Stimulated activated CD8-positive, alpha-beta memory T cell treated with anti-CD3 and anti-CD28 coated beads, Interleukin-4, amount 100 ng/mL, for 48 hours (primary cell): Measurements from ENCODE around the gene PPM1H.
"Not testable (repeated sequence)": the region's sequence is repeated elsewhere in the genome, so short reads cannot be mapped to it uniquely, and the experiment has no call there.

Experiments used
- DNase-seq: peaks from one replicate; pipeline ENCODE4 v3.0.0-alpha.2; 2020

The PPM1H gene

DNA sequence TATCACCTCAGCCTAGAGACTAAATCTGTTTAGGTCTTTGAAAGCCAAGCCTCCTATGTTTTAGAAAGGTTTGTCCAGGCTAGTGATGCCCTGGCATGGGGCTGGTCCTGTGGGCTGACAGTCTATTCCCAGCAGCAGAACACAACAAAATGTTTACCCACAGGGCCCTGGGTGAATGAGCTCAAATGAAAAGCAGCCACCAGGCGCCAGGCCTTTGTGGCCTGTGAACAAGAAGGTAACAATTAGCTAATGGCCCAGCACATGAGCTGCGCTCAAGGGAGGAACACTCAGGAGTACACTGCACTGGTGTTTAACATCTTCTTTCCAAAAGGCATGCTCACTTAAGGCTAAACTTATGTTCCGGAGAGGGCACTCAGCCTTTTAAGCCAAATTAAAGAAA, 266.2 kb downstream of the PPM1H start:
- DNase-seq = no peak

GRCh38 chr12:62664951-62665350, 270.0 kb downstream of the PPM1H start:
- not testable (repeated sequence) for DNase-seq

GRCh38 chr12:62660756-62661155, 274.2 kb downstream of the PPM1H start:
- DNase-seq = no peak

DNA sequence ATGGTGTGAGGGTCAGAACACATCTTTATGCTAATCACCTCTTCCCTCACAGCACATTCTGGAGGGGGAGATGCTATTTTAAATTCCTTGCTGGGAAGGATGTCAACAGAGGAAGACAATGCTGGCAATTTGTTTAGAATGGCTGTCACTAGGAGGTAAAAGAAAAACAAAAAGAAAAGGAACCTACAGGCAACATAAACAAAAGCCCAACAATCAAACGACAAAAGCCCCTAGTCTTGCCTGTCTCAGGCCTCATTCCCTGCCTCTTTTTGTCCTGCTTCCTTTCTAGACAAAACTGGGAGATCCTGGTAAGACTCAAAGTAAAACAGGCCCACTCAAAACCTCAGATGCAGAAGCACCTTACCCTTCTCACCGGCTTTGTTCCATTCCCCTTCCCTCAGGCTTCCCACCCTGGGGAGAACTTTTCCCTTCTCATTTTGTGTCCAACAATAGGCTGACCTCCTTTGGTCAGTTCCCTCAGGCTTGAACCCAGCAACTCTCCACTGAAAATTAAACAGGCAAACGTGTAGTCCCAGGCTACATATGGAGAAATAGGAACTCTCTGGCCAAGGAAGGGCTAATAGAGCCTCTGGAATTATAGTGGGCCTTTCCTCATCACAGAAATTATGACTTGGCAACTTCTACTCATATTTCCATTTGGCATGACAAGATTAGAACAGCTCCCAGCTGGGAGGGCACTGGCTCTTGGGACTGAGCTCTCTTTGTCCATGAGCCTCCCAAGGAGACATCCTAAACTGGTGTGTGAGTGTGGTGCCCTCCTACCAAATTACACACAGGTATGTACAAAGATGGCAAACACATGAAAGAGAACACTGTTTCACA, 275.3 kb downstream of the PPM1H start:
- no peak for DNase-seq

GRCh38 chr12:62658910-62659309, 276.0 kb downstream of the PPM1H start:
- DNase-seq = no peak

DNA sequence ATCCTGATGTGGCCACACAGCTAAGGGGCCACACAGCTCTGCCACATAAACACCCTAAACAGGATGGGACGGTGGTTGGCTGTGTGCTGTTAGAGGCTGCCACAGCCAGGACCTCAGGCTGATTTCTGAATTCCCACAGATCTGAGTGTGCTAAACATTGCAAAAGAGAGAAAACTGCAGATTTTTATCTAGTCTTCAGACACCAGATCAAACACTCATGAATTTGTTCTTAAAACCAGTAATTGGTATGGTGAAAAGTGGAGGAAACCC, 277.7 kb downstream of the PPM1H start:
- DNase-seq = no peak

DNA sequence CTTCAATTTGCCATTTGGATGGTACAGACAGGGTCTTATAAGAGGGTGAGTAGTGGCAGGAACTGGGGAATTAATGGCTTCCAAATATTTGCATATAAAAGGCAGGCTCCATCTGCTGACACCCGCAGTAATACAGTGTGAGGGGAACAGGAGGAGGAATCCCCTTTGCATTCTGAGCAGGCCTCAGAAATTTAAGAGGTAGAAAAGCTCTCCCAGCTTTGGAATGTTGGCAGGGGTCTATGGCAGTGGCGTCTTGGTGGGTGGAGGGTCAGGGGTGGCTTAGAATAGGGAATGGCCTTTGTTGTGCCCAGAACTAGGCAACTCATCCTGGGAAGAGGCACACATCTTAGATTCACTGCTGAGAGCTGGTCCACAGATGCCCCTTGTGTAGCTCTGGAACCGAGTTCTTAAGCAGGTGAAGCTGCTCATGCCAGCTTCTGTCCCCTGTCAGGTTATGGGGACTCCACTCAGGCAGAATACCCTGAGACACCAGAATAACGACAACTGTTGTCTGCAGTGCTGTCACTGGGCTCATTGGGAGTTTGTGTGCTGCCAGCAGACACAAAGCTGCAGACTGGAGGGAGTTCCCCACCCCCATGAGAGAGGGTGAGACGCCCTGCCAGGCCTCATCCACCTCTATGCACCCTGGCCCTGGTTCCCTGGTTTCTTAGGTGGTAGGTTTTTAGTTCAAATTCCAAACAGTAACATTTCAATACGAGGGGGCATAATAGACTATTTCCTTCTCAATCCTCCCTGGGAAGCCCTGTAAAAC, 278.2 kb downstream of the PPM1H start:
- no peak for DNase-seq

- DNase-seq = no peak
These were observed 279.2 kb downstream of the PPM1H start for GRCh38 chr12:62655666-62656151.

DNA sequence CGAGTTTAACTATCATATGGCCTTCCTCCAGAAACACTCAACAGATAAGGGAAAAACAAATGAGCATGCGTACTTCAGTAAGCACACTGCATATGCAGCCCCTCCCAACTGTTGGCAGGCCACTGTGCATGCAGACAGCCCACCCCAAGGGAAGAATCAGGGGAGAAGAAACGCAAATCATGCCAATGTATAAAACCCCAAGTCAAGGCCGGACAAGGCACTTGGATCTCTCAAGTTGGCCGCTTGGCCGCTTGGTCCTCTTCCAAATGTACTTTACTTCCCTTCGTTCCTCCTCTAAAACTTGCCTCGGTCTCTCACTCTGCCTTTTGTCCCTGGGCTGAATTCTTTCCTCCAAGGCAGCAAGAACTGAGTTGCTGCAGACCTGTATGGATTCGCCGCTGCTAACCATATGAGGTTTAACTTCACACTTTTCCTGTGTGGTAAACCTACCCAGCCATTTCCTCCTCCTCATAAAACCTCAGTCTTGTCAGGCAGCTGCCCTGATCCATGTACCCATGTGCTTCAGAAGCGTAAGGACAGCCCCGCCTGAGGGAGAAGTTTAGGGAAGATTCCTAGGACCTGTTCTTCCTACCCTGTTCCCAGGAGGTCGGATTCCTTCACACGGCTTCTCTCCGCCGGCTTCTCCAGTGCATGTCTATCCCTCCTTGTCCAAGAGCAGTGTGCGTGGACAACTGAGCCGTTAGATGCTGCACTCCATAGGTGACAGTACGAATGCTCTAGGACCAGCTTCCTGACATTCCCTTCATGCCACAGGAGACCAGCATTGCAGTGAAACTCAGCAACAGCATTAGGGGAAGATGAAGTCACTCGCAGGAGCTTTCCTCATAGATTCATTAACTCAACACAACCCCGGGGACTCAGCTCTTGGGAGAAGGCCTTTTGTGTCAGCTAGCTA, 280.4 kb downstream of the PPM1H start:
- DNase-seq = no peak

- DNase-seq = no peak
These were observed 281.2 kb downstream of the PPM1H start for GRCh38 chr12:62653740-62654139.

DNA sequence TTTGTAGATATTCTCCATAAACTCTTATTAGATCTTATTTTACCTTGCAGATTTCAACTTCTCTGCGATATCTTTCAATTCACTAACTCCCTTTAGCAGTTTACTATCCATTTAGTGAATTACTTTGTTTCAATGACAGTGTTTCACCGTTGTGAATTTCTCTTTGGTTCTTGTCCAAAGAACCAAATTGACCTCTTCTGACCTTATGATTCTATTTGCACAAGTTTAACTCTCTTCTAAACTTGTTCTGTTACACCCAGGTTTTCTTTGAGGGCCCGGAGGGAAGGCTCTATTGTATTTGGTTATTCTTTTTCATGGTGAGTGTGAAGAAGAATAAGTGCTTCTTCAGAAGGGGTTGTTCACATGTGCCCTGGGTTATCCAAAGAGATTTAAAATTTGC, 281.6 kb downstream of the PPM1H start:
- no peak for DNase-seq

- no peak for DNase-seq
These were observed 283.8 kb downstream of the PPM1H start for GRCh38 chr12:62651138-62651537.

GRCh38 chr12:62649412-62650138, 285.4 kb downstream of the PPM1H start:
- DNase-seq = no peak

- DNase-seq = no peak
These were observed 287.4 kb downstream of the PPM1H start for GRCh38 chr12:62647586-62647985.

GRCh38 chr12:62646566-62646965, 288.4 kb downstream of the PPM1H start:
- no peak for DNase-seq

- DNase-seq = no peak
These were observed 291.5 kb downstream of the PPM1H start for GRCh38 chr12:62643486-62643885.

DNA sequence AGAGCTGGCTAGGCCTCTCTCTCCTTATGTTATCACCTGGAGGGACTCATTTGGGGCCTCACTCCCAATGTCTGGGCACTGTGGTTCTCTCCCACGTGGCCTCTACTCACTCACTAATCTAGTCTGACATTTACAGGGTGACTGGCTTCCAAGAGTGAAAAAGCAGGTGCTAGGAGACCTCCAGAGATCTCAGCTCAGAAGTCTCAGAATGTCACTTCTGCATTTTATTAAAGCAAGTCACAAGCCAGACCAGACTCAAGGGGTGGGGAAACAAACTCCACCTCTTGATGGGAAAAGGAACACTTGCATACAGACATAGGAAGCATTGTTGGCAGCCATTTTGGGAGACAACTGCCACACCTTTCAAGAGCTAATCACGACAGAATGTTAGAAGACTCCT, 292.5 kb downstream of the PPM1H start:
- DNase-seq = no peak

DNA sequence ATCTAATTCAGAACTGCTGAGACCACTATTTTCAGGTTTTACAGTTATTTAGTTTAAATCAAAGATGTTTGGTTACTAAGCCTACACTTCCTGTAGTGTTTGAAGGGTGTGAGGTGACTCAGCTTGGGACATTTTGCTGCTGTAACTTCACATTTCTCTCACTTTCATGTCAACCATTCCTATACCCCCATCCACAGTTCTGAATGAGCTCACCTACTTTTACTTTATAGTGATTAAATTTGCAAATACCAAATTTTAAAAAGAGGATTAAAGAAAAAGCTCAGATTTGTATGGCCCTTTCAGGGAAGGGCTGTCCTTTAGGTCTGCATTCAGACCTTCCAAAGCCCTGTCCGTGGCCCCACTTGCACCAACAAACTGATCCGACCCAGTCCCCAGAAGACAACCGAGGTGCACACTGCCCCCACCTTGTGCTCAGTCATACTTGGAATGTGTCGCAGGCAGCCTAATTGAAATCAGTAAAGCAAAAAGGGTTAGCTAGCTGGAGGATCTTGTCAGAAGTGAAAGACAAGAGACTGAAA, 294.0 kb downstream of the PPM1H start:
- DNase-seq = peak; percentile 55

DNA sequence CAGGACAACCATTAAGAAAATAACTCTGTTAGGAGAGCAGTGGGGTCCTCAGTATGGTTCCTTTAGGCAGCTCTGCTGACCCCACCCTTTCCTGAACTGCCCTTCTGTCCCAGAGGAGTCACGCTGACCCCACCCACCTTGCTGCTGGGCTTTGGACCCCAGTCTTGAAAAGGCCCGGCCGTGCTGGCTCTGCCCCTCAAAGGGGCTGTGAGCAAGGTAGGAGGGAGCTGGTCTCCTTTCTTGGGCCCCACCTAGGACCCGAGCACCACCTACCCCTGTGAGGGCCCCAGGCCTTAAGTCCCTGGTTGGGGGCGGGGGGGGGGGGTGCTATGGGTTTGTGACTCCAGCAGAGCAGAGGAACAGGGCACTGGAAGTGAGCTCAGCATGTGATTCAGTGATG, 297.3 kb downstream of the PPM1H start:
- no peak for DNase-seq

GRCh38 chr12:62635649-62636048, 299.3 kb downstream of the PPM1H start:
- DNase-seq = no peak

DNA sequence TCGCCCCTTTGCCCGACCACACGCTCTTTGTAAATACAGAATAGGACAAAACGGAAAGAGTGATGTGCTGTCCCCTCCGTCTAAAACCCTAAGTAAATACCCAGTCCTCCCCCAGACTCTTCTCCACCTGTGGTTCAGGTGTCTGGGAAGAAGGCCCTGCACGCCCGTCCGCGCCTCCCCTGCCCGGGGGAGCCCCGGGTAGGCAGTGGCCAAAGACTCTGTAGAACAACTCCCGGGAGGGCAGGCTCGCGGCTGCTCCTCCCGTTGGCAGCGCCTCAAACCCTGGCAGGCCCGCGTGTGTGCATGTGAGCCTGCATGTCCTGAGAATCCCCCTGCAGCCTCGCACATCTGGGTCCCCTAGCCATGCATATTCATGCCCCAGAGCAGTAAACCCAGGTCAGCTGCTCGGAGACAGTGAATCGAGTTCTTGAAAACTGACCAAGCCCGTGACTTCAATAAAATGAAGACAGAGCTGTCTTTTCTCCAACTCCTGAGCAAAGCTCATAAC, 302.5 kb downstream of the PPM1H start:
- DNase-seq = no peak
